Measurements from ENCODE around the gene KRTAP5-1. TPM values are rescaled to one million over a fixed set of nuclear protein-coding genes. Genes with fewer than 3 reads are reported as not detected.
"Not testable (repeated sequence)": the region's sequence is repeated elsewhere in the genome, so short reads cannot be mapped to it uniquely, and the experiment has no call there.

The KRTAP5-1 gene
- total RNA-seq, 1 experiment from 2014 or later, result not detected

DNA sequence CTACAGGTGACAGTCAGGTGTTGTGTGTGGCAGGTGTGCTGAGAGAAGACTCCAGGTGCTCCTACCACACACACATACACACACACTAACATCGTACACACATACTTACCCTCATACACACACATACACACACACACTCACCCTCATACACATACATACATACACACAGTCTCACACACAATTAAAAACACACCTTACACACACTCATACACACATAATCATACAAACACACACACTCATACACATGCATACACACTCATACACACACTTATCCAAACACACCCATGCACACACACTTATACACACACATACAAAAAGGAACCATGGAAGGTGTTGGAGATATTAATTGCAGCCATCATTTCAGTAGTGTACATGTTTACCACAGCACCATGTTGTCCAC lies 18.5 kb upstream of the KRTAP5-1 start:
- DNase-seq (ENCODE audit: extremely low read depth, low read depth), result no peak

DNA sequence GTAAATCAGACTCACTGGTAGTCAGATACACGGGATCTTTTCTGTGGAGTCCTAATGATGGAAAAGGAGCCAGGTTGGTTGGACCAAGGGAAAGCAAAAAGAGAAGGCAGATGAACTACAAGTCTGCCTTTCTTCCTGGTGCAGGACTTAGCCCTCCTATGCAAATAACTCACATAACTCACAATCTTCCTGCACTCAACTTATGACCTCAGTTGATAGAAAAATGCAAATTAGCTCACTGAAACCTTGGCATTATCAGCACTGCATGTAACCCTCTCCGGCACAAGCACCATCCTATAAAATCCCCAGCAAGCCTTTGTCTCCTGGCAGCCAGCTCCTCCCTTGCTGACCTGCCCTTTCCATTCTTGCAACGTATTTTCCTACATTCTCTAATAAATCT lies 16.6 kb upstream of the KRTAP5-1 start:
- not testable (repeated sequence) for DNase-seq (ENCODE audit: extremely low read depth, low read depth)

DNA sequence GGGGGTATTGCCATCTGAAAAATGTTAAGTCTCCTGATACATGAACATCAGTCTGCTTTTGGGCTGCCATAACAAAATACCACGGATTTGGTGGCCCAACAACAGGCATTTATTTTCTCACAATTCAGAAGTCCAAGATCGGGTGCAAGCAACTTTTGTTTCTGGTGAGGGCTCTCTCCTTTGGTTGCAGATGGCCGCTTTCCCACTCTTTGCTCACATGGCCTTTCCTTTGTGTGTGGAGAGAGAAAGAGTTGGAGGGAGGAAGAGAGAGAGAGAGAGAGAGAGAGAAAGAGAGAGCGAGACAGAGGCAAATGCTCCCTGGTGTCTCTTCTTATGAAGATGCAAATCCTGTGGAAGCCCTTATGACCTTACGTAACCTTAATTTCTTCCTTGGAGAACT lies 15.5 kb upstream of the KRTAP5-1 start:
- no peak for DNase-seq (ENCODE audit: extremely low read depth, low read depth)

DNA sequence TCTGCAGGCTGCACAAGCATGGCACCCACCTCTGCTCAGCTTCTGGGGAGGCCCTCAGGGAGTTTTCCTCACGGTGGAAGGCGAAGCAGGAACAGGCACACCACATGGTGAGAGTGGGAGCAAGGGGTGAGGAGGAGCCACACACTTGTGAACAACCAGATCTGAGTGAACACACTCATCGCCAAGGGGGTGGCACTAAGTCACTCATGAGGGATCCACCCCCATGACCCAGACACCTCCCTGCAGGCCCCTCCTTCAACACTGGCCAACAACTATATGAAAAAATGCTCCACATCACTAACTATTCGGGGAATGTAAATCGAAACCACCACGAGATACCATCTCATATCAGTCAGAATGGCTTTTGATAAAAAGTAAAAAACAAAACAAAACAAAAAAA lies 13.7 kb upstream of the KRTAP5-1 start:
- DNase-seq (ENCODE audit: extremely low read depth, low read depth), result no peak

DNA sequence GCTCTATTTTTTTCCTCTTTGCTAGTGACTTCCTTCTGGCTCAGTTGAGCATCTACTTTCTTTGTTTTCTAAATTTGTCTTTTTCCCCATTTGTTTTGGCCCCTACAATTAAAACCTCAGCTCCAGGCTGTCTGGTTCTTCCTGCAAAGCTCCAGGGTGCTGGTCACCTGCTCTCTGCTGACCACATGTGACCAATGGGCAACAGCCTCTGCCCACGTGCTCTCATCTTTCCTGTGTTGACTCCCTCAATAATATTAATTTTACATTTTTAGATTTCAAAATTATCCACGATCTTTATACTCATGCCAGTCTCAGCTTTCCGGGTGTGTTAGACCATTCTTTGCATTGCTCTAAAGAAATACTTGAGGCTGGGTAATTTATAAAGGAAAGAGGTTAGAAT lies 13.3 kb upstream of the KRTAP5-1 start:
- not testable (repeated sequence) for DNase-seq (ENCODE audit: extremely low read depth, low read depth)

DNA sequence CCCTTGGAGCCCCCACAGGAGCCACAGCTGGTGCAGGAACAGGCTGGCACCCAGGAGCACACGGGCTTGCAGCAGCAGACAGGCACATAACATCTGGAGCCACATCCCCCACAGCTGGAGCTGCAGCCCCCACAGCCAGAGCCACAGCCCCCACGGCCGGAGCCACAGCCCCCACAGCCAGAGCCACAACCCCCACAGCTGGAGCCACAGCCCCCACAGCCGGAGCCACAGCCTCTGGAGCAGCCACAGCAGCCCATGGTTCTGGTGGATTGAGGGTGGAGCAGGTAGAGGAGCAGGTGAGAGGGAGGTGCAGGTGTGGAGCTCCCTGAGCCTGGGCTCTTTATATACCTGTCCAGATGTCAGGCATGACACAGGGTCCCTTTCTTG lies 12.9 kb upstream of the KRTAP5-1 start, which contains the start of gene KRTAP5-2:
Gene KRTAP5-2, minus strand, starts transcription at position 301 of the 387 bp plus-strand sequence. Its CDS starts 44 bp downstream, at position 257.
- no peak for DNase-seq (ENCODE audit: extremely low read depth, low read depth)

DNA sequence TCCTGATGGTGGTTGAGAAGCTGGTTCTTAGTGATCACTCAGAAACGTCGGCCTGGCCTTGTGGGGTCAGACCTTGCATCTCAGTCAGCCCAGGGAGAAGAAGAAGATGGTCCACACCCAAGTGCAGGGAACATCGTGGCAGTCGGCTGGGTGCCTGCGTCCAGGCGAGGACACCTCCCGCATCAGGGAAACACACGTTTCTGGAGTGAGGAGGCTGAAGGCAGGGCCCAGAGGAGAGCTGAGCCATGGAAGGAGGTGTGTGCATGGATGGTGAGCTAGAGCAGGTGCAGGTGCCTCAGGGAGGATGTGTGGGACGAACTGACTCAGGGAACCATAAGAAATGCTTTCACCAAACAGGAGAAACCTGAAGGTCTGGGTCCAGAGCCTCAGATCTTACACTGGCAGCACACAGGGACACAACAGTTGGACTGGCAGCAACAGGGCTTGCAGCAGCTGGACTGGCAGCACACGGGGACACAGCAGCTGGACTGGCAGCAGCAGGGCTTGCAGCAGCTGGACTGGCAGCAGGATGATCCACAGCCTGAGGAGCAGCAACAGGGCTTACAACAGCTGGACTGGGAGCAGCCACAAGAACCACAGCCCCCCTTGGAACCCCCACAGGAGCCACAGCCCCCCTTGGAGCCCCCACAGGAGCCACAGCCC lies 12.4 kb upstream of the KRTAP5-1 start:
- no peak for DNase-seq (ENCODE audit: extremely low read depth, low read depth)

DNA sequence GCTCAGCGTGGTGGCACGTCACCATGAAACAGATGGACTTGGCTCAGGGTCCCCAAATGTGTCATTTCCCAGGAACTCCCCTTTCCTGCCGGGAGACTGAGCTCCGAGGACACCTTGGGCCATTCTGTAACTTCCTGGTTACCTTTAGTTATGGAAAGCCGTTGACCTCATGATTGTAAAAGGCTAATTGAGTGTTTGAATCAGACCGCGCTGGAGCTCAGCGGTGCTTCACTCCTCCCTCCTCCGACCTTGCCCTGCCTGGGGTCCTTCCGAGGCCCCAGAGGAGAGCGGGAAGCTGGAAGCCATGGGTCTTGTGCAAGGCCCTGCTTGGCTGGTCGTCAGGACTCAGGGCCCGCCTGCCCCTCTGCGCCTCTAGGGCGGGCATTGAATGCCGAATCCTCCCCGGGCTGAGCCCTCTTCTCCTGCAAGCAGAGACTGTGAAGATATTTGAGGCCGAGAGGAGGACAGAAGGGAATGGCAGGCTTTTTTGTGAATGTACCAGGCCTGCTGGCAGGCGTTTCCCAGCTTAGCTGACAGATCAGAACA lies 11.6 kb upstream of the KRTAP5-1 start:
- not testable (repeated sequence) for DNase-seq (ENCODE audit: extremely low read depth, low read depth)

DNA sequence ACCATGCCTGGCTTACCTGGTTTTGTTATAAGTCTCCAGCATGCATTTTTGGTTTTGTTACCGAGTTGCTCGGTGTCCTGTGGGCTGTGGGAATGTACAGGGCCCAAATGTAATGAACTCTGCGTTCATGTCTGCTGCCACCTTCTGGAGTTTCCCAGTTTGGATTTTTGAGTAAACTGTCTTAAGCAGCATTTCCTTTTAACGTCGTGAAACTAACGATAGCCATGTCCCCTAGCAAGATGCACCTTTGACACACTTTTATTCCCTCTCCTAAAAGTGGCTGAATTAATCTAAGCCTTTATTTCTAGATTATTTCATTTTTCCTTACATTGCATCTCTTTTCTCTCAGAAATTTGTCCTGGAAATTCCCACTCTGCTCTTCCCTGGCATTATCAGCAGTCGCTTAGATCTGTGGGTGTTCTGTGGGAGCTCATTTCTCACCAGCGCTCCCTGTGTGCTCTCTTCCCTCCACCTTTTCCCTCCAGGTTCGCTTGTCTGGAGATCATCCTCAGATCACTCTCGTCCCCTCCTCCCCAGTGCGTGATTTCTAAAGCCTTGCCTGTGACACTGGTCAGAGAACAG lies 11.0 kb upstream of the KRTAP5-1 start:
- DNase-seq (ENCODE audit: extremely low read depth, low read depth), result not testable (repeated sequence)

DNA sequence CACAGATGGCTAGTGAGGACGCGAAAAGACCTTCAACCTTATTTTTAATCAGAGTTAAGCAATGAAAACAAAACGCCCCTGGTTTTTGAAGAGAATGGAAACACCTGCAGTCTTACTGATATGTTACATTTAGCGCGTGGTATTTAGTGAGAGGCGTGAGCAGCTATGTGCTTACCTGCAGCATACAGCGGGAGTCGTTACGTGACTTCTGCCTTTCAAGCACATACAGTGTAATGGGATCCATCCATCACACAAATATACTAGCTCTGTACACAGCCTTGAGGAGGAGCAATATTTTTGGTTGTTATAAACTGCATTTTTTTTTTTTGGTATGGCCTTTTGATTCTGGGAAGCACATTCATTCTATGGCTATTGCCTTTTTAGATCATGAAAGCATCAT lies 7.5 kb upstream of the KRTAP5-1 start:
- DNase-seq (ENCODE audit: extremely low read depth, low read depth), result no peak

DNA sequence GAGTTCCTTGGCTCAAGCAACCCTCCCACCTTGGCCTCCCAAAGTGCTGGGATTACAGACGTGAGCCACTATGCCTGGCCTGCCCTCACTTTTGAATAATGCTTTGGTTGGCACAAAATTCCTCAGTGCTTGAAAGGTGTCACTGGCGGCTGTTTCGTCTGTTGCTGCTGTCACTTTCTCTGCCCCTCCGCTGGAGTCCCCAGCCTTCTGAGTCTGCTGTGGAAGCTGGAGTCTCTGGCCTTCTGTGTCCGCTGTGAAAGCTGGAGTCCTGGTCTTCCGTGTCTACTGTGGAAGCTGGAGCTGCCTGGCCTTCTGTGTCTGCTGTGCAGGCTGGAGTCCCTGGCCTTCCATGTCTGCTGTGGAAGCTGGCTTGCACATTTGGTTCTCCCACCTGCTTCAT lies 4.9 kb upstream of the KRTAP5-1 start:
- DNase-seq (ENCODE audit: extremely low read depth, low read depth), result no peak

DNA sequence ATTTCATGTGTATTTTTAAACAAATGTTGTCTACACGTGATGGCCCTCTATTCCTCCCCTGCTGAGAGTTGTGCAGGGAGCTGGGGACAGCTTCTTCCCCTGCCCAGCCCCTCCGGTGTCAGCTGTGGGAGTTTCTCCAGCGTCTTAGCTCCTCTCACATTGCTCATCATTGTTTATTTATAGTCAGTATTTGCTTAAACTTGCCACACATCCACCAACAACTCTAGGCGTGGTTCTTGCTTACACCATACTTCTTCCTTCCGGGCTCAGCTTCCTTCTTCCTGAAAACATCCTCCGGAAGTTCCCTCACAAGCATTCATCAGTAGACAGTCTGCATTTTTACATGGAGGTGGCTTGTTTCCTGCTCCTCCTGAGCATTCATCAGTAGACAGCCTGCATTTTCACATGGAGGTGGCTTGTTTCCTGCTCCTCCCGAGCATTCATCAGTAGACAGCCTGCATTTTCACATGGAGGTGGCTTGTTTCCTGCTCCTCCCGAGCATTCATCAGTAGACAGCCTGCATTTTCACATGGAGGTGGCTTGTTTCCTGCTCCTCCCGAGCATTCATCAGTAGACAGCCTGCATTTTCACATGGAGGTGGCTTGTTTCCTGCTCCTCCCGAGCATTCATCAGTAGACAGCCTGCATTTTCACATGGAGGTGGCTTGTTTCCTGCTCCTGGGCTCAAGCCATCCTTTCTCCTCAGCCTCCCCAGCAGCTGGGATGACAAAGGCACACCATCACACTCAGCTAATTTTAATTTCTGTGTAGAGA lies 4.3 kb upstream of the KRTAP5-1 start:
- peak; percentile 77 for DNase-seq (ENCODE audit: extremely low read depth, low read depth)

DNA sequence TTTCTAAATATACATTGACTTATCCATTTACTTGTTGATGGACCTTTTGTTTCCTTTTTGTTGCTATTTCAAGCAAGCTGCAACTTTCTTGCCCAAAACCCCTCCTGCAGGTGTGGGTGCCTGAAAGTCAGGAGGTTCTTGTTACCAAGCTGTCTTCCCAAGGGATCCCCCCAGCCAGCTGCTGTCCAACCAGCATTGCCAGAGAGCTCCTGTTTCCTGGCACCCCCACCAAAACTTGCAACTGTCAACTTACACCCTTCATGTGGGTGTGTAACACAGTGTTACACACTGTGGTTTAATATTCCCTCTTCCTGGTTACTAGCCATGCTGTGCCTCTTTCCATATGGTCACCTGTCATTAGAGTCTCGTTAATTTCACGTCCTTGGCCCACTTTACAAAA lies 1.6 kb upstream of the KRTAP5-1 start:
- no peak for DNase-seq (ENCODE audit: extremely low read depth, low read depth)

DNA sequence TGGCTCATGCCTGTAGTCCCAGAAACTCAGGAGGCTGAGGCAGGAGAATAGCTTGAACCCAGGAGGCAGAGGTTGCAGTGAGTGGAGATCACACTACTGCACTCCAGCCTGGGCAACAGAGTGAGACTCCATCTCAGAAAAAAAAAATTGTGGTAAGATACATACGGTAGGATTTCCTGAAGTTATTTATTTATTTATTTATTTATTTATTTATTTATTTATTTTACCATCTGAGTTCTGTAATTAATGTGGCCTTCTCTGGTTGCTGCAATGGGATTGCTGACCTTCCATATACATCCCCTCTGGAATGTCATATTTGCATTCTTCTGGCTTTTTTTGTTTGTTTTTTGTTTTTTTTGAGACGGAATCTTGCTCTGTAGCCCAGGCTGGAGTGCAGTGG lies 2.2 kb downstream of the KRTAP5-1 start:
- DNase-seq (ENCODE audit: extremely low read depth, low read depth), result not testable (repeated sequence)

DNA sequence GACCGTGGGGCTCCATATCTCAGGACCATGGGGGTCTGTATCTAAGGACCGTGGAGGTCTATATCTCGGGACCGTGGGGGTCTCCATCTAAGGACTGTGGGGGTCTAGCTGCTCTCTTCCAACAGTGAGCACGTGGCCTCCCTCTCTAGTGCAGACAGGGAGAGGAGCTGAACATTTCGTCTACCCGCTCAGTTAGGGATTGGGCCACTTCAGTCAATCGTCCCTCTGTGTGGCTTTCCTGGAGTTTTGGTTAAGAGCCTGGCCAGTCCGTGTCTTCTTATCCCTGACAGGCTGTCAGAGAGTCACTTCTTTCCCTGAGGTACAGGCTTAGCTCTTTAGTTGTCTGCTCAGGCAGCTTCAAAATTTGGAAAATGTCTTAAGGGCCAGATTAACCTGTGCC lies 3.1 kb downstream of the KRTAP5-1 start:
- no peak for DNase-seq (ENCODE audit: extremely low read depth, low read depth)

DNA sequence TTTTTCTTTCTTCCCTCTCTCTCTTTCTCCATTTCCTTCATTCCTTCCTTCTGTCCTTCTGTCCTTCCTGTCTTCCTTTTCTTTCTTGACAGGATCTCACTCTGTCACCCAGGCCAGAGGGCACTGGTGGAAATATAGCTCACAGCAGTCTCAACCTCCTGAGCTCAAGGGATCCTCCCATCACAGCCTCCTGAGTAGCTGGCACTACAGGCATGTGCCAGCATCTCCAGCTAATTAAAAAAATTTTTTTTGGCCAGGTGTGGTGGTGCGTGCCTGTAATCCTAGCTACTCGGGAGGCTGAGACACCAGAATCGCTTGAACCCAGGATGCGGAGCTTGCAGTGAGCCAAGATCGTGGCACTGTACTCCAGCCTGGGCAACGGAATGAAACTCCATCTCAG lies 8.3 kb downstream of the KRTAP5-1 start:
- DNase-seq (ENCODE audit: extremely low read depth, low read depth), result no peak

DNA sequence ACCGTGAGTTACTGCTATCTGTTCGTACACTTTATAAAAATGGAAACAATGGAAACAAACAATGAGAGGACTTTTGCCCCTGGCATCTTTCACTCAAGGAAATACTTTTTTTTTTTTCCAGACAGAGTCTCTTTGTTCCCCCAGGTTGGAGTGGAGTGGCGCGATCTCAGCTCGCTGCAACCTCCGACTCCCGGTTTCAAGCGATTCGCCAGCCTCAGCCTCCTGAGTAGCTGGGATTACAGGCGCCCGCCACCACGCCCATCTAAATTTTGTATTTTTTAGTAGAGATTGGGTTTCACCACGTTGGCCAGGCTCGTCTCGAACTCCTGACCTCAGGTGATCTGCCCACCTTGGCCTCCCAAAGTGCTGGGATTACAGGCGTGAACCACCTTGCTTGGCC lies 9.3 kb downstream of the KRTAP5-1 start:
- DNase-seq (ENCODE audit: extremely low read depth, low read depth), result not testable (repeated sequence)

DNA sequence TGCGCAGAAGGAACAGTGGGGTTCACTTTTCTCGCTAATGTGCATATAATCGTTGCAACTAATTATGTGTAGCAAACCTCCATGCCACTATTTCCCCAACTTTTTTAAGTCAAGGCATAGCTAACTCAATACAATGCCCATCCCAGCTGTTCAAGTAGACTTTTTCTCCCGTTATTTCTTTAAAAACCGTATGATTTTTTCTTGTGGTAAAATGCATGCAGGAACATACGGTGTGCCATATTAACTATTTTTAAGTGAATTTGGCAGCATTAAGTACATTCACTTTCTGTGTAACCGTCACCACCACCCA lies 10.2 kb downstream of the KRTAP5-1 start:
- DNase-seq (ENCODE audit: extremely low read depth, low read depth), result no peak

DNA sequence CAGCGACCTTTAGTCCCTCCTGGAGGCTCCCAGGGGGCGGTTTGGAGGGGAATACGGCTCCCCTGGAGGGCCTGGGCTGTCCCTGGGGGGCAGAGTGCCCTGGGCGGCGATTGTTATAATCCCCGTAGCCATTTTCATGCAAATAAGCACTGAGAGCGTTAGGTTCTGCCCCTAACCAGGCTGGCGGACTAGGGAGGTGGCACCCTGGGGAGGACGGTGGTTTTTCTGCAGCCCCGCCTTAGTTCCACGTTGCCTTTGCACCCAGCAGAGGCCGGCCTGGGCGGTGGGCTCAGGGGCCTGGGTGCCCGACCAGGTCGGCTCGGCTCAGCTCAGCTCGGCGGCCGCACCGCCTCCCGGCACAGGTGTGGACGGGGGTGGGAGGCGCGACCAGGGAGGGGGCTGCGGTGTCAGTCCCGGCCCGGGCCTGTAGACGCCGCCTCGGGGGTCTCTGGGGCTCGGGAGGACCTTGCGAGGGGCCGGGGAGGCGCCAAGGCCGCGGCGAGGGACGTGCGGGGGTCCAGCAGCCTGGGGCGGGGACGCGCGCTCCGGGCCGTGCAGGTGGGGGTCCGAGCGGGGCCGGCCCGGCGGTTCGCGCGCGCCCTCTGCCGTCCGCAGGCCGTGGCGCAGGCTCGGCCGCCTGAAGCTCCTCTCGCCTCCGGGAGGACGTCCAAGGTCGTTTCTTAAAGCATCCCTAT lies 10.7 kb downstream of the KRTAP5-1 start:
- DNase-seq (ENCODE audit: extremely low read depth, low read depth), result no peak

DNA sequence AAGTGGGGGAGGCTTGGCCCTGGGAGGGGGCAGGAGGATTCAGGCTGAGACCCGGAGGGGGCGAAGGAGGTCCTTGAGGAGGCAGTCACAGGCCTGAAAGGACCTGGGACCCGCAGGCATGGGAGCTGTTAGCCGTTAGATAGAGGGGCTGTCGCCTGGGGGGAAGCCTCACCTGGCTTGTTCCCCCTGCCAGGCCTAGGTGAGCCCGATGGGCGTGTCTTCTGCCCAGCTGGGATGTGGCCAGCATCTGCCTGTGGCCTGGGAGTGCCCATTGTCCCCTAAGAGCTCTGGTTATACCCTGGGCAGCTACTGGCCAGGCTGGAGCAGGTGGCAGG lies 11.2 kb downstream of the KRTAP5-1 start:
- DNase-seq (ENCODE audit: extremely low read depth, low read depth), result no peak
